HL-60 (cell line): ENCODE measurements around the gene SLC25A19.

ENCODE experiments used
- DNase-seq, 2 experiments: peaks; one replicate each; pipeline ENCODE4 v3.0.0-alpha.2; 2010 to 2020; ENCODE audit warnings: low read depth in 1 of 2, low spot score in 1 of 2
- H3K27ac ChIP-seq: fragments of 250-450 bp; sonication (Bioruptor Pico); replicated peaks from 2 replicates; pipeline ENCODE4 v1.5.1; 2020; ENCODE audit warnings: mild to moderate bottlenecking, moderate library complexity
- H3K27me3 ChIP-seq: fragments of 250-450 bp; sonication (Bioruptor Pico); 2 replicates; pipeline ENCODE4 v1.5.1; 2021; ENCODE audit warnings: mild to moderate bottlenecking, moderate library complexity; ENCODE audit not compliant: insufficient read depth, poor library complexity, severe bottlenecking
- H3K4me3 ChIP-seq: replicated peaks from 2 replicates; pipeline ENCODE4 v1.5.1; 2011; ENCODE audit warnings: mild to moderate bottlenecking, control low read depth, low read length; ENCODE audit not compliant: insufficient read depth
- GABPA ChIP-seq: IDR thresholded peaks from 2 replicates; pipeline ENCODE4 v1.6.1; 2012; ENCODE audit warnings: low read depth
- POLR2AphosphoS5 ChIP-seq: IDR thresholded peaks from 2 replicates; pipeline ENCODE4 v1.6.1; 2012; ENCODE audit warnings: low read depth
- REST ChIP-seq: IDR thresholded peaks from 2 replicates; pipeline ENCODE4 v1.6.1; 2012; ENCODE audit warnings: low read depth; ENCODE audit not compliant: insufficient replicate concordance
- SPI1 ChIP-seq: IDR thresholded peaks from 2 replicates; pipeline ENCODE4 v1.6.1; 2012; ENCODE audit warnings: low read depth, mild to moderate bottlenecking, borderline replicate concordance
- TF ChIP-seq, protein P1 (sequence below): IDR thresholded peaks from one replicate; pipeline ENCODE4 v1.5.1; 2011; ENCODE audit warnings: low read length, control low read depth, inconsistent platforms; ENCODE audit not compliant: insufficient read depth

SLC25A19 gene

DNA sequence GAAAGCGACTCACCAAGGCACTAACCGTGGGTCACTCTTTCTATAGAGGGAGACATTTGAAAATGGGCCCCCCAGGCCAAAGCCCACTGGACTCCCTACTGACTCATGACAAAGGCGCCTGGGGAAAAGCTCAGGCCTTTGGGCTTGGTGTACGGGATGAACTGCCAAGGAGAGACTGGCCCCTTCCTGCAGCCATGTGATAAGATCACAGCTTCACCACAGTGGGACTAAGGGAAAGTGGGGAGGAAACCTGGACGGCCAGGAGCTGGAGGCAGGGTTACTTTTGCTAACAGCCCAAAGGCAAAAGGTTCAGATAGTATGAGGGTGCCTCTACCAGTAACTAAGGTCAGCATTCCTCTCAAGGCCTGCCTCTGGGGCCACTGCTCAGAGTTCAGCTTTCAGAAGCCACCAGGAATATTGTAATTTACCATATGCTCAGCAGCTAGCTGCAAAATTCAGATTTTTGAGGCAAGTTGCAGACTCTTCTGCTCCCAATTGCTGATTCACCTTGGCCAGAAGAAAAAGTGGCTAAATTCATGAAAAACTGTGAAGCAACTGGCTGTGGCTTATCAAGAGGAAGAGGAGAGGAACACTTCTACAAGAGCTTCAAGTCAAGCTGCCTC lies 37.1 kb upstream of the SLC25A19 start:
- Histone ChIP-seq H3K27me3 (no peaks in the 10 kb centered on the region), H3K27ac (peak overlapping the region; percentile 78), H3K4me3 (no peak overlapping the region)
- DNase-seq, result peak in 1 of 2 experiments; percentile 82
- no peak for TF ChIP-seq REST
- TF ChIP-seq SPI1, result peak; percentile 75; the same call in 1 of the 2 replicates

GRCh38 chr17:75325827-75326225 lies 36.6 kb upstream of the SLC25A19 start:
- Histone ChIP-seq H3K4me3 (no peak overlapping the region), H3K27me3 (no peaks in the 10 kb centered on the region), H3K27ac (peak overlapping the region; percentile 78)
- TF ChIP-seq REST (no peak), SPI1 (peak; percentile 40; the same call in 1 of the 2 replicates), GABPA (no peak), POLR2AphosphoS5 (0 out of 2 replicates have a peak, but pooled peaks have one; percentile 18)
- TF ChIP-seq, protein P1, sequence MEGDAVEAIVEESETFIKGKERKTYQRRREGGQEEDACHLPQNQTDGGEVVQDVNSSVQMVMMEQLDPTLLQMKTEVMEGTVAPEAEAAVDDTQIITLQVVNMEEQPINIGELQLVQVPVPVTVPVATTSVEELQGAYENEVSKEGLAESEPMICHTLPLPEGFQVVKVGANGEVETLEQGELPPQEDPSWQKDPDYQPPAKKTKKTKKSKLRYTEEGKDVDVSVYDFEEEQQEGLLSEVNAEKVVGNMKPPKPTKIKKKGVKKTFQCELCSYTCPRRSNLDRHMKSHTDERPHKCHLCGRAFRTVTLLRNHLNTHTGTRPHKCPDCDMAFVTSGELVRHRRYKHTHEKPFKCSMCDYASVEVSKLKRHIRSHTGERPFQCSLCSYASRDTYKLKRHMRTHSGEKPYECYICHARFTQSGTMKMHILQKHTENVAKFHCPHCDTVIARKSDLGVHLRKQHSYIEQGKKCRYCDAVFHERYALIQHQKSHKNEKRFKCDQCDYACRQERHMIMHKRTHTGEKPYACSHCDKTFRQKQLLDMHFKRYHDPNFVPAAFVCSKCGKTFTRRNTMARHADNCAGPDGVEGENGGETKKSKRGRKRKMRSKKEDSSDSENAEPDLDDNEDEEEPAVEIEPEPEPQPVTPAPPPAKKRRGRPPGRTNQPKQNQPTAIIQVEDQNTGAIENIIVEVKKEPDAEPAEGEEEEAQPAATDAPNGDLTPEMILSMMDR, result no peak
- peak in 1 of 2 experiments; percentile 74 for DNase-seq

DNA sequence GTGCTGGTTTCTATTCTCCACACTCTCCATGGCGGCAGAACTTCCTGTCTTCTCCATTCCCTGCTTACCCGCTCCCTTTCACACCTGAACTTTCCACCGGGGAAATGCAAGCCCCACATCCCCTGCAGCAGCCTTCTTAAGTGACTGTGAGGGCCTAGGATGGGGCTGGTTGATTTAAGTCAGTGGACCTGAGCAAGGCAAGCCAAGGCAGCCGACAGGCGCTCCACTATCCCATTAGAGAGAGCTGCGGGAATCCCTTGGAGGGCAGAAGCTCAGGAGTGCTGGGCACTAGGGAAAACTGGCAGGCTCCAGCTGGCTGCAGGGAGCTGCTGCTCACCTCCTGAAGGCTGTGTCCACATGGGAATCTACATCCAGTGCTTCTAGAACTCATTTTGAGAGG lies 36.1 kb upstream of the SLC25A19 start:
- Histone ChIP-seq H3K27me3 (no peaks in the 10 kb centered on the region), H3K27ac (peak overlapping the region; percentile 78), H3K4me3 (no peak overlapping the region)
- no peak for DNase-seq
- no peak for TF ChIP-seq SPI1
- TF ChIP-seq GABPA, result no peak
- TF ChIP-seq, protein P1, result no peak
- TF ChIP-seq POLR2AphosphoS5, result no peak
- no peak for TF ChIP-seq REST
